ENCODE data around the gene CACNA1A.

Gene CACNA1A

GRCh38 chr19:13163609-13164342 lies 342.5 kb downstream of the CACNA1A start:
- DNase-seq (ENCODE audit: low spot score): peak; percentile 46

DNA sequence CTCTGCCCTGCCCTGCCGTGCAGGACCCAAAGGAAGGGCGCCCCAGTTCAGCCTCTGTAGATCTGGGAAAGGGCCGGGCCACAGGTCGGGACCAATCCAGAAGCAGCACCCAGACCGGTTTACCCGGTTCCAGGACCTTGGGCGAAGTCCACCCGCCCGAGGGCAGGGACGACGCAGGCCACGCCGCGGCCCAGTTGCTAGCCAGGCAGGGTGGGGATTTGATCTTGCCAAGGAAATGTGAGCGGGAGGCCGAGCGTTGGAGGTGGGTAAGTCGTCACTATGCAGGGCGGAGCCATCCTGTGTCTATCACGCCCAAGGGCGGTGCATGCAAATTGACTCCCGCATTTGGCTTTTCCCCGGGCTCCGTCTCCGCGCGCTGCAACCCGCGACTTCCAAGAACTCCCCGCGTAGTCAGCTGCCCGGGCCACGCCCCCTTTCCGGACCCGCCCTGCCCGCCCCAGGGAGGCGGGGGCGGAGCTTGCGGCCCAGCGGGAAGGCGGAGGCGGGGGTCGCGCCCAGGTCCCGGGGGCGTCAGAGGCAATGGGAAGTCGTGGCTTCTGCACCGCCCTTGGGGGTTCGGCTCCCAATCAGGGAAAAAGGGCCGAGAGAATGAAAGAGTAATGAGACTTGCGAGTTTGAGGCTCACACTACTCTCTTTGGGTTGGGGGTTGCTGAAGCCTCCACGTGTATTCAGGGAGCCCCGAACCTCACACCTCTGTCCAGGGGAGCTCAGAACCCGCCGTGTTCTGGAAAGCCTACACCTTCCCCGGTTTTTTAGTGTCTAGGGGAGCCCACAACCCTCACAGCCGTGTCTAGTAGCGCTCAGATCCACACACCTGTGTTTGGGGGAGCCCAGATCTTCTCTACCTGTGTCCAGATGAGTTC lies 343.3 kb downstream of the CACNA1A start:
- peak; percentile 98 for DNase-seq (ENCODE audit: low spot score)

GRCh38 chr19:13160557-13160956 lies 345.7 kb downstream of the CACNA1A start:
- DNase-seq (ENCODE audit: low spot score): no peak

DNA sequence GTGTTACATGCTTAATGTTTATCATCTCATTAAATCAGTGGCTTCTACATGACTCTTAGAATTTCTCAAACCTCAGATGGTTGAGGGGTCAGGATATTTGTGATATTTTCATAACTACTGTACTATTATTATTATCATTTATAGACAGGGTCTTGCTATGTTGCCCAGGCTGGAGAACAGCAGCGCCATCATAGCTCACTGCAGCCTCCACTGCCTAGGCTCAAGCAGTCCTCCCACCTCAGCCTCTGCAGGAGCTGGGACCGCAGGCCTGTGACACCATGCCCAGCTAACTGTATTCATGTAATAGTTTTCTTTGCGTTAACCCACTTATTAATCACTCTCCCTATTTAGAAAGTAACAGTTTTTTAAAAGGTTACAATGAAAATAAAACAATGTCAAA lies 346.6 kb downstream of the CACNA1A start:
- no peak for DNase-seq (ENCODE audit: low spot score)
